Activated naive CD4-positive, alpha-beta T cell treated with anti-CD3 and anti-CD28 coated beads for 36 hours (primary cell): ENCODE data around the gene C4orf50. TPM values are rescaled to one million over a fixed set of nuclear protein-coding genes. Genes with fewer than 3 reads are reported as not detected.

Experiments used
- CTCF ChIA-PET: fragments of 350-600 bp; sonication (Branson Sonifier 250); formaldehyde crosslinking; loops from one replicate; lab custom pipeline; 2021; ENCODE audit warnings: antibody characterized with exemption; lab: Charles Lee
- DNase-seq: peaks from one replicate; pipeline ENCODE4 v3.0.0-alpha.2; 2020
- H3K27ac Mint-ChIP-seq: one replicate; pipeline ENCODE4 v1.8.0; 2021; ENCODE audit warnings: mild to moderate bottlenecking, mixed read lengths
- H3K27me3 Mint-ChIP-seq: one replicate; pipeline ENCODE4 v1.8.0; 2021; ENCODE audit warnings: low read depth, mixed read lengths
- H3K36me3 Mint-ChIP-seq: one replicate; pipeline ENCODE4 v1.8.0; 2021; ENCODE audit warnings: low read depth, mixed read lengths
- H3K4me1 Mint-ChIP-seq: one replicate; pipeline ENCODE4 v1.8.0; 2021; ENCODE audit warnings: low read depth, mixed read lengths
- H3K4me3 Mint-ChIP-seq: one replicate; pipeline ENCODE4 v1.8.0; 2021; ENCODE audit warnings: mild to moderate bottlenecking, moderate library complexity, mixed read lengths
- H3K9me3 Mint-ChIP-seq: one replicate; pipeline ENCODE4 v1.8.0; 2021; ENCODE audit warnings: mixed read lengths
- intact Hi-C: fragments of 100-400 bp; cut with micrococcal nuclease; formaldehyde crosslinking; loops from one replicate; pipeline ENCODE4 v1.15.1; 2023
- total RNA-seq, 2 experiments: library from RNA; stranded (reverse); gene quantifications; one replicate each; pipeline ENCODE4 v1.2.3, GENCODE V29; 2021

C4orf50 gene
- total RNA-seq, 2 experiments from 2014 or later, result not detected

GRCh38 chr4:5925419-5926200 is 92.6 kb downstream of the C4orf50 start:
- Mint-ChIP-seq H3K4me3 (no peak overlapping the region), H3K27ac (no peak overlapping the region), H3K9me3 (no peaks in the 10 kb centered on the region), H3K27me3 (peaks cover 13% of the 10 kb centered on the region), H3K4me1 (no peaks in the 10 kb centered on the region), H3K36me3 (no peaks in the 10 kb centered on the region)
- CTCF ChIA-PET, result no interaction called here
- DNase-seq, result no peak
- intact Hi-C loops, result no loop called here

GRCh38 chr4:5924461-5925125 is 93.6 kb downstream of the C4orf50 start:
- no peaks in the 10 kb centered on the region for H3K9me3 Mint-ChIP-seq
- intact Hi-C loops, result no loop called here

GRCh38 chr4:5923376-5923775 is 94.9 kb downstream of the C4orf50 start:
- no peaks in the 10 kb centered on the region for H3K9me3 Mint-ChIP-seq
- intact Hi-C loops, result no loop called here

More at GRCh38 chr4:5924461-5925125, 93.6 kb downstream of the C4orf50 start:
- H3K4me3 Mint-ChIP-seq, result no peak overlapping the region
- no peak overlapping the region for H3K27ac Mint-ChIP-seq
- CTCF ChIA-PET, result no interaction called here
- H3K4me1 Mint-ChIP-seq, result no peaks in the 10 kb centered on the region
- DNase-seq, result no peak
- no peaks in the 10 kb centered on the region for H3K36me3 Mint-ChIP-seq
- peaks cover 12% of the 10 kb centered on the region for H3K27me3 Mint-ChIP-seq

GRCh38 chr4:5922556-5922955 is 95.7 kb downstream of the C4orf50 start:
- no peak for DNase-seq
- H3K9me3 Mint-ChIP-seq, result no peaks in the 10 kb centered on the region
- no peaks in the 10 kb centered on the region for H3K36me3 Mint-ChIP-seq
- intact Hi-C loops, result no loop called here
- peaks cover 12% of the 10 kb centered on the region for H3K27me3 Mint-ChIP-seq
- no peaks in the 10 kb centered on the region for H3K4me1 Mint-ChIP-seq
- CTCF ChIA-PET, result no interaction called here
- no peak overlapping the region for H3K27ac Mint-ChIP-seq
- H3K4me3 Mint-ChIP-seq, result no peak overlapping the region

More at GRCh38 chr4:5923376-5923775, 94.9 kb downstream of the C4orf50 start:
- Mint-ChIP-seq H3K36me3 (no peaks in the 10 kb centered on the region), H3K27me3 (peaks cover 12% of the 10 kb centered on the region), H3K4me1 (no peaks in the 10 kb centered on the region), H3K27ac (no peak overlapping the region), H3K4me3 (no peak overlapping the region)
- CTCF ChIA-PET, result no interaction called here
- DNase-seq, result no peak

GRCh38 chr4:5921981-5922380 is 96.2 kb downstream of the C4orf50 start:
- intact Hi-C loops, result no loop called here
- Mint-ChIP-seq H3K27ac (no peak overlapping the region), H3K4me3 (no peak overlapping the region), H3K9me3 (no peaks in the 10 kb centered on the region), H3K4me1 (no peaks in the 10 kb centered on the region), H3K27me3 (peaks cover 12% of the 10 kb centered on the region), H3K36me3 (no peaks in the 10 kb centered on the region)
- DNase-seq, result no peak
- CTCF ChIA-PET, result no interaction called here

GRCh38 chr4:5921101-5921980 is 96.9 kb downstream of the C4orf50 start:
- H3K4me1 Mint-ChIP-seq, result no peaks in the 10 kb centered on the region
- H3K27me3 Mint-ChIP-seq, result peaks cover 12% of the 10 kb centered on the region
- CTCF ChIA-PET, result no interaction called here
- H3K36me3 Mint-ChIP-seq, result no peaks in the 10 kb centered on the region
- intact Hi-C loops, result no loop called here
- H3K4me3 Mint-ChIP-seq, result no peak overlapping the region
- no peaks in the 10 kb centered on the region for H3K9me3 Mint-ChIP-seq
- no peak for DNase-seq
- H3K27ac Mint-ChIP-seq, result no peak overlapping the region

- no peak overlapping the region for H3K4me3 Mint-ChIP-seq
- no peaks in the 10 kb centered on the region for H3K36me3 Mint-ChIP-seq
- CTCF ChIA-PET, result no interaction called here
- H3K9me3 Mint-ChIP-seq, result no peaks in the 10 kb centered on the region
- H3K27ac Mint-ChIP-seq, result no peak overlapping the region
- no peaks in the 10 kb centered on the region for H3K4me1 Mint-ChIP-seq
- intact Hi-C loops, result no loop called here
- DNase-seq, result no peak
- H3K27me3 Mint-ChIP-seq, result peaks cover 8% of the 10 kb centered on the region
These were observed 98.7 kb downstream of the C4orf50 start for GRCh38 chr4:5919571-5919970.

GRCh38 chr4:5919044-5919443 is 99.2 kb downstream of the C4orf50 start:
- Mint-ChIP-seq H3K9me3 (no peaks in the 10 kb centered on the region), H3K27me3 (peaks cover 8% of the 10 kb centered on the region), H3K27ac (no peak overlapping the region), H3K4me3 (no peak overlapping the region), H3K36me3 (no peaks in the 10 kb centered on the region), H3K4me1 (no peaks in the 10 kb centered on the region)
- CTCF ChIA-PET, result interaction anchor here (0.7 kb wide), 1 partner anchor 13 kb away, joined by 4 read pairs; no protein-coding TSS in a partner anchor
- no peak for DNase-seq
- intact Hi-C loops, result no loop called here

- Mint-ChIP-seq H3K27me3 (peaks cover 8% of the 10 kb centered on the region), H3K36me3 (no peaks in the 10 kb centered on the region), H3K9me3 (no peaks in the 10 kb centered on the region), H3K27ac (no peak overlapping the region), H3K4me3 (no peak overlapping the region), H3K4me1 (no peaks in the 10 kb centered on the region)
- DNase-seq, result no peak
- CTCF ChIA-PET, result interaction anchor here (0.7 kb wide), 1 partner anchor 12 kb away, joined by 4 read pairs; no protein-coding TSS in a partner anchor
- intact Hi-C loops, result no loop called here
These were observed 99.8 kb downstream of the C4orf50 start for GRCh38 chr4:5918331-5918985.

- intact Hi-C loops, result no loop called here
- no peaks in the 10 kb centered on the region for H3K9me3 Mint-ChIP-seq
These were observed 100.6 kb downstream of the C4orf50 start for GRCh38 chr4:5917672-5918071.

GRCh38 chr4:5916229-5916628 is 102.0 kb downstream of the C4orf50 start:
- no peaks in the 10 kb centered on the region for H3K36me3 Mint-ChIP-seq
- CTCF ChIA-PET, result interaction anchor here (0.6 kb wide), 1 partner anchor 719 kb away, joined by 3 read pairs; no protein-coding TSS in a partner anchor
- H3K9me3 Mint-ChIP-seq, result peaks cover 3% of the 10 kb centered on the region
- H3K4me1 Mint-ChIP-seq, result no peaks in the 10 kb centered on the region
- no peak overlapping the region for H3K27ac Mint-ChIP-seq
- DNase-seq, result no peak
- no peak overlapping the region for H3K4me3 Mint-ChIP-seq
- peaks cover under 1% of the 10 kb centered on the region for H3K27me3 Mint-ChIP-seq
- intact Hi-C loops, result no loop called here

More at GRCh38 chr4:5917672-5918071, 100.6 kb downstream of the C4orf50 start:
- no peak for DNase-seq
- H3K4me3 Mint-ChIP-seq, result no peak overlapping the region
- no peaks in the 10 kb centered on the region for H3K4me1 Mint-ChIP-seq
- CTCF ChIA-PET, result no interaction called here
- peaks cover 5% of the 10 kb centered on the region for H3K27me3 Mint-ChIP-seq
- no peak overlapping the region for H3K27ac Mint-ChIP-seq
- H3K36me3 Mint-ChIP-seq, result no peaks in the 10 kb centered on the region

- intact Hi-C loops, result no loop called here
- no peaks in the 10 kb centered on the region for H3K4me1 Mint-ChIP-seq
- CTCF ChIA-PET, result no interaction called here
- H3K36me3 Mint-ChIP-seq, result no peaks in the 10 kb centered on the region
- no peak overlapping the region for H3K4me3 Mint-ChIP-seq
- H3K27ac Mint-ChIP-seq, result no peak overlapping the region
- peaks cover 2% of the 10 kb centered on the region for H3K27me3 Mint-ChIP-seq
- H3K9me3 Mint-ChIP-seq, result peaks cover 12% of the 10 kb centered on the region
- no peak for DNase-seq
These were observed 104.8 kb downstream of the C4orf50 start for GRCh38 chr4:5913454-5913853.
